Osteoblast (primary cell): ENCODE results near the gene MLKL. TPM values are rescaled to one million over a fixed set of nuclear protein-coding genes. Genes with fewer than 3 reads are reported as not detected.

Experiments
- DNase-seq: peaks from one replicate; pipeline ENCODE4 v3.0.0; 2011; ENCODE audit warnings: low spot score, mixed read lengths; ENCODE audit not compliant: insufficient read length; ENCODE audit errors: missing footprints
- H2AFZ ChIP-seq: 2 replicates; pipeline ENCODE4 v1.6.0; 2011; ENCODE audit warnings: mild to moderate bottlenecking, low read length
- H3K27ac ChIP-seq: 2 replicates; pipeline ENCODE4 v1.5.1; 2011; ENCODE audit warnings: mild to moderate bottlenecking, low read depth, low read length, moderate library complexity
- H3K27me3 ChIP-seq: 2 replicates; pipeline ENCODE4 v1.6.0; 2012; ENCODE audit warnings: mild to moderate bottlenecking, control low read depth, inconsistent platforms, low read length, moderate library complexity; ENCODE audit not compliant: insufficient read depth
- H3K36me3 ChIP-seq: 2 replicates; pipeline ENCODE4 v1.5.1; 2011; ENCODE audit warnings: mild to moderate bottlenecking, low read length, control low read depth, moderate library complexity; ENCODE audit not compliant: insufficient read depth
- H3K4me1 ChIP-seq: 2 replicates; pipeline ENCODE4 v1.5.1; 2011; ENCODE audit warnings: mild to moderate bottlenecking, low read length, control low read depth, moderate library complexity; ENCODE audit not compliant: insufficient read depth
- H3K4me2 ChIP-seq: 2 replicates; pipeline ENCODE4 v1.6.0; 2011; ENCODE audit warnings: mild to moderate bottlenecking, low read length; ENCODE audit not compliant: insufficient read depth
- H3K4me3 ChIP-seq: fragments of 200-600 bp; sonication (generic); 3 replicates; pipeline ENCODE4 v1.5.1; 2012; ENCODE audit warnings: mild to moderate bottlenecking, low read length, inconsistent platforms; ENCODE audit not compliant: insufficient read depth
- H3K79me2 ChIP-seq: 2 replicates; pipeline ENCODE4 v1.6.0; 2012; ENCODE audit warnings: mild to moderate bottlenecking, low read length, control low read depth, inconsistent platforms; ENCODE audit not compliant: insufficient read depth
- H3K9me3 ChIP-seq: 2 replicates; pipeline ENCODE4 v1.5.1; 2011; ENCODE audit warnings: low read depth, low read length, control low read depth
- H4K20me1 ChIP-seq: 2 replicates; pipeline ENCODE4 v1.6.0; 2012; ENCODE audit warnings: mild to moderate bottlenecking, low read length, control low read depth; ENCODE audit not compliant: insufficient read depth
- CTCF ChIP-seq: IDR thresholded peaks from 2 replicates; pipeline ENCODE4 v1.5.1; 2011; ENCODE audit warnings: mild to moderate bottlenecking, low read depth, low read length, moderate library complexity; ENCODE audit errors: extremely low read depth
- total RNA-seq: library from RNA; depleted of rRNA; stranded (reverse); fragments of >200 nt; gene quantifications from 2 replicates; pipeline ENCODE4 v1.2.3, GENCODE V29; 2012

The MLKL gene
- total RNA-seq, 1 donor, result 5.1 TPM

GRCh38 chr16:74711938-74712337, 11.3 kb upstream of the MLKL start:
- TF ChIP-seq CTCF, result no peak
- Histone ChIP-seq H4K20me1 (no peaks in the 10 kb centered on the region), H3K79me2 (no peaks in the 10 kb centered on the region), H2AFZ (no peak overlapping the region), H3K4me1 (no peaks in the 10 kb centered on the region), H3K4me2 (no peak overlapping the region), H3K36me3 (no peaks in the 10 kb centered on the region), H3K4me3 (no peak overlapping the region), H3K27me3 (peaks cover 11% of the 10 kb centered on the region), H3K27ac (no peak overlapping the region), H3K9me3 (no peaks in the 10 kb centered on the region)
- DNase-seq, result no peak

- Histone ChIP-seq H4K20me1 (no peaks in the 10 kb centered on the region), H3K4me1 (no peaks in the 10 kb centered on the region), H3K79me2 (no peaks in the 10 kb centered on the region), H3K4me2 (no peak overlapping the region), H3K27ac (no peak overlapping the region), H2AFZ (no peak overlapping the region), H3K36me3 (no peaks in the 10 kb centered on the region), H3K27me3 (peaks cover 11% of the 10 kb centered on the region), H3K9me3 (no peaks in the 10 kb centered on the region), H3K4me3 (no peak overlapping the region)
- no peak for TF ChIP-seq CTCF
- DNase-seq, result no peak
Measured at GRCh38 chr16:74710401-74710800, 9.7 kb upstream of the MLKL start.

- H3K27ac ChIP-seq, result no peak overlapping the region
- peak; percentile 99 for TF ChIP-seq CTCF
- H2AFZ ChIP-seq, result no peak overlapping the region
Measured at GRCh38 chr16:74709441-74709877, 8.8 kb upstream of the MLKL start.

GRCh38 chr16:74700116-74700437, 585 bp downstream of the MLKL start:
- H3K36me3 ChIP-seq, result no peaks in the 10 kb centered on the region
- H2AFZ ChIP-seq, result peak overlapping the region; percentile 99
- peaks cover 25% of the 10 kb centered on the region for H3K79me2 ChIP-seq
- H3K9me3 ChIP-seq, result no peaks in the 10 kb centered on the region
- H3K4me2 ChIP-seq, result peak overlapping the region; percentile 87
- H3K27me3 ChIP-seq, result no peaks in the 10 kb centered on the region
- DNase-seq, result no peak
- H3K4me3 ChIP-seq, result peak overlapping the region; percentile 97
- H4K20me1 ChIP-seq, result no peaks in the 10 kb centered on the region
- H3K27ac ChIP-seq, result peak overlapping the region; percentile 86
- no peak for TF ChIP-seq CTCF
- H3K4me1 ChIP-seq, result peaks cover 27% of the 10 kb centered on the region

More at GRCh38 chr16:74709441-74709877, 8.8 kb upstream of the MLKL start:
- H3K79me2 ChIP-seq, result no peaks in the 10 kb centered on the region
- no peaks in the 10 kb centered on the region for H4K20me1 ChIP-seq
- H3K4me1 ChIP-seq, result no peaks in the 10 kb centered on the region
- H3K36me3 ChIP-seq, result no peaks in the 10 kb centered on the region
- no peak overlapping the region for H3K4me2 ChIP-seq
- H3K9me3 ChIP-seq, result no peaks in the 10 kb centered on the region
- peak; percentile 92 for DNase-seq
- peaks cover 11% of the 10 kb centered on the region for H3K27me3 ChIP-seq
- H3K4me3 ChIP-seq, result no peak overlapping the region
